H9 (cell line): ENCODE data around the gene TMEM150B. TPM values are rescaled to one million over a fixed set of nuclear protein-coding genes. Genes with fewer than 3 reads are reported as not detected.

Source experiments
- DNase-seq: peaks from one replicate; pipeline ENCODE4 v3.0.0-alpha.2; 2017
- H2AFZ ChIP-seq: one replicate; pipeline ENCODE4 v1.6.1; 2013; ENCODE audit warnings: mild to moderate bottlenecking, low read length, control low read depth, moderate library complexity
- H2AK5ac ChIP-seq: 2 replicates; pipeline ENCODE4 v1.6.1; 2013; ENCODE audit warnings: low read length, control low read depth, mixed read lengths; ENCODE audit not compliant: insufficient read length
- H2BK120ac ChIP-seq: one replicate; pipeline ENCODE4 v1.6.1; 2013; ENCODE audit warnings: low read depth, mild to moderate bottlenecking, low read length, control low read depth, inconsistent platforms; ENCODE audit not compliant: poor library complexity, severe bottlenecking
- H2BK12ac ChIP-seq: 2 replicates; pipeline ENCODE4 v1.6.1; 2013; ENCODE audit warnings: low read length, control low read depth, mixed read lengths, low read depth; ENCODE audit not compliant: insufficient read length
- H2BK15ac ChIP-seq: 2 replicates; pipeline ENCODE4 v1.6.1; 2013; ENCODE audit warnings: low read depth, low read length, control low read depth
- H2BK20ac ChIP-seq: one replicate; pipeline ENCODE4 v1.6.1; 2013; ENCODE audit warnings: low read depth, mild to moderate bottlenecking, low read length, control low read depth, inconsistent platforms; ENCODE audit not compliant: poor library complexity, severe bottlenecking
- H2BK5ac ChIP-seq: 2 replicates; pipeline ENCODE4 v1.6.1; 2013; ENCODE audit warnings: low read length, control low read depth, mixed read lengths; ENCODE audit not compliant: insufficient read length
- H3K14ac ChIP-seq: 2 replicates; pipeline ENCODE4 v1.6.1; 2013; ENCODE audit warnings: low read length, control low read depth; ENCODE audit not compliant: insufficient read depth
- H3K18ac ChIP-seq: 2 replicates; pipeline ENCODE4 v1.6.1; 2013; ENCODE audit warnings: low read depth, mild to moderate bottlenecking, mixed read lengths, low read length, control low read depth; ENCODE audit not compliant: insufficient read length
- H3K23ac ChIP-seq: 2 replicates; pipeline ENCODE4 v1.6.1; 2013; ENCODE audit warnings: low read length, control low read depth, mixed read lengths, low read depth; ENCODE audit not compliant: insufficient read length
- H3K23me2 ChIP-seq: 2 replicates; pipeline ENCODE4 v1.6.1; 2013; ENCODE audit warnings: low read depth, mild to moderate bottlenecking, mixed read lengths, low read length, control low read depth; ENCODE audit not compliant: insufficient read length, poor library complexity, severe bottlenecking
- H3K27ac ChIP-seq: 2 replicates; pipeline ENCODE4 v1.5.1; 2013; ENCODE audit warnings: low read length, control low read depth, mixed read lengths, low read depth; ENCODE audit not compliant: insufficient read length
- H3K27me3 ChIP-seq: 2 replicates; pipeline ENCODE4 v1.6.1; 2013; ENCODE audit warnings: low read length, control low read depth, inconsistent platforms; ENCODE audit not compliant: insufficient read depth
- H3K4ac ChIP-seq: 2 replicates; pipeline ENCODE4 v1.6.1; 2013; ENCODE audit warnings: low read depth, mild to moderate bottlenecking, control low read depth, inconsistent platforms, low read length, moderate library complexity
- H3K4me1 ChIP-seq: 2 replicates; pipeline ENCODE4 v1.6.1; 2013; ENCODE audit warnings: low read length, control low read depth, inconsistent platforms; ENCODE audit not compliant: insufficient read depth
- H3K4me2 ChIP-seq: 2 replicates; pipeline ENCODE4 v1.6.1; 2013; ENCODE audit warnings: low read length, control low read depth, mixed read lengths; ENCODE audit not compliant: insufficient read length, insufficient read depth
- H3K56ac ChIP-seq: 2 replicates; pipeline ENCODE4 v1.6.1; 2013; ENCODE audit warnings: low read depth, mild to moderate bottlenecking, mixed read lengths, low read length, control low read depth; ENCODE audit not compliant: insufficient read length
- H3K79me1 ChIP-seq: 2 replicates; pipeline ENCODE4 v1.6.1; 2013; ENCODE audit warnings: low read depth, mild to moderate bottlenecking, moderate library complexity, low read length, control low read depth, inconsistent platforms; ENCODE audit not compliant: insufficient read depth, poor library complexity, severe bottlenecking
- H3K79me2 ChIP-seq: 2 replicates; pipeline ENCODE4 v1.6.1; 2013; ENCODE audit warnings: low read length, control low read depth, inconsistent platforms; ENCODE audit not compliant: insufficient read depth
- H3K9ac ChIP-seq: 2 replicates; pipeline ENCODE4 v1.6.1; 2013; ENCODE audit warnings: low read length, control low read depth, mixed read lengths; ENCODE audit not compliant: insufficient read length; ENCODE audit errors: extremely low read depth
- H3K9me3 ChIP-seq: one replicate; pipeline ENCODE4 v1.6.1; 2013; ENCODE audit warnings: low read depth, low read length, inconsistent platforms; ENCODE audit not compliant: control insufficient read depth
- H3T11ph ChIP-seq: one replicate; pipeline ENCODE4 v1.6.1; 2013; ENCODE audit warnings: mild to moderate bottlenecking, low read length, control low read depth, inconsistent platforms
- H4K20me1 ChIP-seq: one replicate; pipeline ENCODE4 v1.6.1; 2013; ENCODE audit not compliant: control insufficient read depth, insufficient read length, insufficient read depth
- H4K5ac ChIP-seq: 2 replicates; pipeline ENCODE4 v1.6.1; 2013; ENCODE audit warnings: low read depth, mild to moderate bottlenecking, mixed read lengths, low read length, control low read depth; ENCODE audit not compliant: insufficient read length
- H4K8ac ChIP-seq: replicated peaks from 2 replicates; pipeline ENCODE4 v1.6.1; 2013; ENCODE audit warnings: low read length, control low read depth, mixed read lengths, low read depth; ENCODE audit not compliant: insufficient read length
- H4K91ac ChIP-seq: 2 replicates; pipeline ENCODE4 v1.6.1; 2013; ENCODE audit warnings: low read depth, mild to moderate bottlenecking, moderate library complexity, mixed read lengths, low read length, control low read depth; ENCODE audit not compliant: insufficient read length
- H3K27ac Mint-ChIP-seq, 3 experiments: 2 replicates in 2 of 3; 3 replicates in 1 of 3; pipeline ENCODE4 v1.8.0; 2020 to 2021; ENCODE audit warnings: mixed read lengths in 3 of 3, mild to moderate bottlenecking in 1 of 3, moderate library complexity in 1 of 3
- H3K27me3 Mint-ChIP-seq: 2 replicates; pipeline ENCODE4 v1.8.0; 2021; ENCODE audit warnings: low read depth, mild to moderate bottlenecking, moderate library complexity, mixed read lengths
- H3K36me3 Mint-ChIP-seq, 3 experiments: 2 replicates in 2 of 3; 3 replicates in 1 of 3; pipeline ENCODE4 v1.8.0; 2020 to 2021; ENCODE audit warnings: low read depth in 3 of 3, mixed read lengths in 3 of 3; ENCODE audit not compliant: insufficient read depth in 1 of 3
- H3K4me1 Mint-ChIP-seq, 2 experiments: 2 replicates each; pipeline ENCODE4 v1.8.0; 2020; ENCODE audit warnings: mixed read lengths in 2 of 2
- H3K4me3 Mint-ChIP-seq, 2 experiments: 2 replicates in 1 of 2; 3 replicates in 1 of 2; pipeline ENCODE4 v1.8.0; 2020 to 2021; ENCODE audit warnings: mild to moderate bottlenecking in 2 of 2, mixed read lengths in 2 of 2, moderate library complexity in 1 of 2
- H3K9me3 Mint-ChIP-seq, 2 experiments: 2 replicates in 1 of 2; 3 replicates in 1 of 2; pipeline ENCODE4 v1.8.0; 2020; ENCODE audit warnings: mild to moderate bottlenecking in 2 of 2, mixed read lengths in 2 of 2, moderate library complexity in 1 of 2
- whole genome bisulfite sequencing: extraction: QIAGEN DNeasy Blood & Tissue Kit; methylation state at CpG from one replicate; pipeline ENCODE4 v1.1.7; 2013; ENCODE audit warnings: missing lambda C conversion rate, low lambda C conversion rate, mixed read lengths; ENCODE audit not compliant: insufficient read length; ENCODE audit errors: extremely low coverage; 5-methylcytosine and 5-hydroxymethylcytosine counted together
- total RNA-seq: library from RNA; stranded (reverse); gene quantifications from 2 replicates; pipeline ENCODE4 v1.2.1, GENCODE V29; 2021
- TF ChIP-seq, protein P1 (sequence below): fragments of 200-600 bp; sonication (generic); conservative IDR thresholded peaks from 3 replicates; pipeline ENCODE4 v1.8.0; 2021; ENCODE audit warnings: antibody characterized with exemption, mild to moderate bottlenecking

TMEM150B gene
- total RNA-seq, 1 experiment from 2014 or later = 0.63 TPM

GRCh38 chr19:55341171-55341588 lies 16.0 kb upstream of the TMEM150B start:
- Histone ChIP-seq H3K4ac (no peak overlapping the region), H3K56ac (no peak overlapping the region), H3K23ac (no peak overlapping the region), H4K8ac (no peak overlapping the region), H2BK20ac (no peak overlapping the region), H2BK120ac (no peak overlapping the region), H3K4me2 (peak overlapping the region; percentile 74), H4K20me1 (no peaks in the 10 kb centered on the region), H3K9me3 (no peaks in the 10 kb centered on the region), H3K14ac (no peak overlapping the region), H2AFZ (no peak overlapping the region), H4K5ac (no peak overlapping the region), H3K9ac (no peak overlapping the region), H3T11ph (no peak overlapping the region), H3K18ac (no peak overlapping the region), H3K4me1 (no peaks in the 10 kb centered on the region; the same call in 1 of the 2 replicates), H3K79me1 (no peaks in the 10 kb centered on the region), H3K79me2 (no peaks in the 10 kb centered on the region), H2BK12ac (no peak overlapping the region), H3K23me2 (peaks cover 17% of the 10 kb centered on the region), H2BK15ac (no peak overlapping the region), H3K27me3 (no peaks in the 10 kb centered on the region; the same call in 1 of the 2 replicates), H3K27ac (no peak overlapping the region), H2AK5ac (no peak overlapping the region), H4K91ac (no peak overlapping the region), H2BK5ac (no peak overlapping the region)
- H3K9me3 Mint-ChIP-seq = no peaks in the 10 kb centered on the region; a peak in 1 of 5 replicates
- H3K27ac Mint-ChIP-seq = peak overlapping the region; percentile 59 to 95 (median 95); a peak in 6 of 7 replicates
- peaks cover 21 to 41% of the 10 kb centered on the region in 2 experiments for H3K4me1 Mint-ChIP-seq
- H3K4me3 Mint-ChIP-seq = peak overlapping the region; percentile 84 to 96
- DNase-seq = peak; percentile 90
- peaks cover 17% of the 10 kb centered on the region for H3K27me3 Mint-ChIP-seq
- no CpG with 5 or more reads among the region's 15 CpGs for WGBS
- H3K36me3 Mint-ChIP-seq = peaks cover 27 to 44% (median 43%) of the 10 kb centered on the region in 3 experiments; a peak in 6 of 7 replicates
- TF ChIP-seq, protein P1, sequence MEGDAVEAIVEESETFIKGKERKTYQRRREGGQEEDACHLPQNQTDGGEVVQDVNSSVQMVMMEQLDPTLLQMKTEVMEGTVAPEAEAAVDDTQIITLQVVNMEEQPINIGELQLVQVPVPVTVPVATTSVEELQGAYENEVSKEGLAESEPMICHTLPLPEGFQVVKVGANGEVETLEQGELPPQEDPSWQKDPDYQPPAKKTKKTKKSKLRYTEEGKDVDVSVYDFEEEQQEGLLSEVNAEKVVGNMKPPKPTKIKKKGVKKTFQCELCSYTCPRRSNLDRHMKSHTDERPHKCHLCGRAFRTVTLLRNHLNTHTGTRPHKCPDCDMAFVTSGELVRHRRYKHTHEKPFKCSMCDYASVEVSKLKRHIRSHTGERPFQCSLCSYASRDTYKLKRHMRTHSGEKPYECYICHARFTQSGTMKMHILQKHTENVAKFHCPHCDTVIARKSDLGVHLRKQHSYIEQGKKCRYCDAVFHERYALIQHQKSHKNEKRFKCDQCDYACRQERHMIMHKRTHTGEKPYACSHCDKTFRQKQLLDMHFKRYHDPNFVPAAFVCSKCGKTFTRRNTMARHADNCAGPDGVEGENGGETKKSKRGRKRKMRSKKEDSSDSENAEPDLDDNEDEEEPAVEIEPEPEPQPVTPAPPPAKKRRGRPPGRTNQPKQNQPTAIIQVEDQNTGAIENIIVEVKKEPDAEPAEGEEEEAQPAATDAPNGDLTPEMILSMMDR = no peak
